Astrocyte (in vitro differentiated cells and primary cell): ENCODE data around the gene C1QTNF5. TPM values are rescaled to one million over a fixed set of nuclear protein-coding genes. Genes with fewer than 3 reads are reported as not detected.
A peak's percentile ranks its signal among the peaks of the same experiment; 100 is the strongest.

Experiments
- DNase-seq: peaks from one replicate; pipeline ENCODE4 v3.0.0-alpha.2; 2010; ENCODE audit warnings: low read depth
- FAIRE-seq: peaks from 2 replicates; lab custom pipeline; 2011; peaks lifted over from hg19 to GRCh38; lab: Jason Lieb, UNC
- H2AFZ ChIP-seq: 2 replicates; pipeline ENCODE4 v1.6.0; 2012; ENCODE audit warnings: low read depth, low read length, inconsistent platforms
- H3K27ac ChIP-seq: 2 replicates; pipeline ENCODE4 v1.5.1; 2011; ENCODE audit warnings: low read depth, low read length, inconsistent platforms
- H3K27me3 ChIP-seq: 2 replicates; pipeline ENCODE4 v1.6.0; 2011; ENCODE audit warnings: low read length, inconsistent platforms; ENCODE audit not compliant: insufficient read depth
- H3K36me3 ChIP-seq: 2 replicates; pipeline ENCODE4 v1.5.1; 2011; ENCODE audit warnings: low read length, inconsistent platforms; ENCODE audit not compliant: insufficient read depth
- H3K4me1 ChIP-seq: 2 replicates; pipeline ENCODE4 v1.5.1; 2011; ENCODE audit warnings: low read length, inconsistent platforms; ENCODE audit not compliant: insufficient read depth
- H3K4me2 ChIP-seq: 2 replicates; pipeline ENCODE4 v1.6.0; 2012; ENCODE audit warnings: low read length, inconsistent platforms
- H3K4me3 ChIP-seq: 2 replicates; pipeline ENCODE4 v1.5.1; 2011; ENCODE audit warnings: low read depth, mild to moderate bottlenecking, low read length, inconsistent platforms; ENCODE audit not compliant: insufficient read depth
- H3K79me2 ChIP-seq: 2 replicates; pipeline ENCODE4 v1.6.0; 2012; ENCODE audit warnings: mild to moderate bottlenecking, low read length, inconsistent platforms; ENCODE audit not compliant: insufficient read depth
- H3K9ac ChIP-seq: 2 replicates; pipeline ENCODE4 v1.6.0; 2012; ENCODE audit warnings: mild to moderate bottlenecking, low read length, inconsistent platforms
- H3K9me3 ChIP-seq: 2 replicates; pipeline ENCODE4 v1.5.1; 2012; ENCODE audit warnings: low read depth, mild to moderate bottlenecking, low read length, inconsistent platforms; ENCODE audit not compliant: insufficient read depth
- H4K20me1 ChIP-seq: 2 replicates; pipeline ENCODE4 v1.6.0; 2012; ENCODE audit warnings: low read length, inconsistent platforms; ENCODE audit not compliant: insufficient read depth
- H3K27ac Mint-ChIP-seq: one replicate; pipeline ENCODE4 v1.8.0; 2021; ENCODE audit warnings: mild to moderate bottlenecking, mixed read lengths; ENCODE audit not compliant: unreplicated experiment
- H3K27me3 Mint-ChIP-seq: one replicate; pipeline ENCODE4 v1.8.0; 2021; ENCODE audit warnings: low read depth, mixed read lengths; ENCODE audit not compliant: unreplicated experiment
- H3K36me3 Mint-ChIP-seq: one replicate; pipeline ENCODE4 v1.8.0; 2021; ENCODE audit warnings: low read depth, mixed read lengths; ENCODE audit not compliant: unreplicated experiment
- H3K4me1 Mint-ChIP-seq: one replicate; pipeline ENCODE4 v1.8.0; 2021; ENCODE audit warnings: low read depth, mixed read lengths; ENCODE audit not compliant: unreplicated experiment
- H3K4me3 Mint-ChIP-seq: one replicate; pipeline ENCODE4 v1.8.0; 2021; ENCODE audit warnings: mild to moderate bottlenecking, moderate library complexity, mixed read lengths; ENCODE audit not compliant: unreplicated experiment
- H3K9me3 Mint-ChIP-seq: one replicate; pipeline ENCODE4 v1.8.0; 2021; ENCODE audit warnings: mild to moderate bottlenecking, mixed read lengths; ENCODE audit not compliant: unreplicated experiment
- EZH2 ChIP-seq: IDR thresholded peaks from 2 replicates; pipeline ENCODE4 v1.6.1; 2012; ENCODE audit warnings: mild to moderate bottlenecking, low read length, inconsistent platforms; ENCODE audit not compliant: insufficient read depth
- total RNA-seq: library from RNA; stranded (reverse); gene quantifications from 2 replicates; pipeline ENCODE4 v1.2.1, GENCODE V29; 2021
- TF ChIP-seq, protein P1 (sequence below): IDR thresholded peaks from 2 replicates; pipeline ENCODE4 v1.5.1; 2011; ENCODE audit warnings: low read depth, mild to moderate bottlenecking, inconsistent platforms, low read length, moderate library complexity; ENCODE audit not compliant: insufficient read depth

The C1QTNF5 gene
- total RNA-seq, 1 donor from 2014 or later = 6.3 TPM

DNA sequence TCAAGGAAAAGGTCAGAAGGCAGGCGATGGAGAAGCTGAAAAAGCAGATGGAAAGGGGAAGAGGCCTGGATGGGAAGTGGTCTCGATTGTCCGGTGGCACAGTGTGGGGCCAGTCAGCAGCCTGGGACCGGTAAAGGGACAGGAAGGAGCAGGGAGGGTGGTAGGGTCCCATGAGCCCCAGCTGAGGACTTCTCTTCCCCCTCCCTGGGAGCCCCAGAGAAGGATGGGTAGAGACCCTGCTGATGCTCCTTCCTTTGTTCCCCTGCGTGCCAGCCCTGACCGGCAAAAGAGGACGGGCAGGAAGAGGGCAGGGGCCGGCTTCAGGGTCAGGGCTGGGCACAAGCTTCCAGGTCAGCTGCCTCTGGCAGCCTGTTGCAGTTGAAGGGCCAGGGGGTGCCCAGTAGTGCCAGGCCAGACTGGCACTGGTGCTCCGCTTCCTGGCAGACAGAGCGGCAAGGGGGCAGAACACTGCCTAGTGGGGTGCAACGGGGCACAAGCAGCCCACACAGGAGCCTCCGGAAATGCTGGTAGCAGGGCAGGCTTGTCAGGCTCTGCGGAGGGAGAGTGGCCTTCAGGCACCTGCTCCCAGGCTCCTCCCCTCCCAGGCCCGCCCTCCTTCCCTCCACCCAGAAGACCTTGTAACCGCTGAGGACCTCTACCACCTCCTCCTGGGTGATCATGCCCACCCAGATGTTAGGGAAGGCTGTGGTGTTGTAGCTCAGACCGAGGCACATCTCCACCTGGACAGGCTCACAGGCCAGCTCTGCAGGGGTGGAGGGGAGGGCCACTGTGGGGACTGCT, 739 bp upstream of the C1QTNF5 start:
- peak overlapping the region; percentile 86 for H3K4me2 ChIP-seq
- H3K4me3 Mint-ChIP-seq = peak overlapping the region; percentile 74
- peaks cover 2% of the 10 kb centered on the region for H3K9me3 Mint-ChIP-seq
- peaks cover 13% of the 10 kb centered on the region for H3K79me2 ChIP-seq
- peaks cover 9% of the 10 kb centered on the region for H4K20me1 ChIP-seq
- no peak overlapping the region for H2AFZ ChIP-seq
- FAIRE-seq (no peak), DNase-seq (no peak)
- no peak overlapping the region for H3K27ac ChIP-seq
- peak overlapping the region; percentile 12 for H3K27ac Mint-ChIP-seq
- peaks cover 15% of the 10 kb centered on the region for H3K4me1 Mint-ChIP-seq
- no peaks in the 10 kb centered on the region for H3K36me3 ChIP-seq
- peak overlapping the region; percentile 75 for H3K9ac ChIP-seq
- H3K4me3 ChIP-seq = no peak overlapping the region
- peaks cover 2% of the 10 kb centered on the region for H3K36me3 Mint-ChIP-seq
- peaks cover 41% of the 10 kb centered on the region for H3K27me3 Mint-ChIP-seq
- no peak for TF ChIP-seq EZH2
- TF ChIP-seq, protein P1, sequence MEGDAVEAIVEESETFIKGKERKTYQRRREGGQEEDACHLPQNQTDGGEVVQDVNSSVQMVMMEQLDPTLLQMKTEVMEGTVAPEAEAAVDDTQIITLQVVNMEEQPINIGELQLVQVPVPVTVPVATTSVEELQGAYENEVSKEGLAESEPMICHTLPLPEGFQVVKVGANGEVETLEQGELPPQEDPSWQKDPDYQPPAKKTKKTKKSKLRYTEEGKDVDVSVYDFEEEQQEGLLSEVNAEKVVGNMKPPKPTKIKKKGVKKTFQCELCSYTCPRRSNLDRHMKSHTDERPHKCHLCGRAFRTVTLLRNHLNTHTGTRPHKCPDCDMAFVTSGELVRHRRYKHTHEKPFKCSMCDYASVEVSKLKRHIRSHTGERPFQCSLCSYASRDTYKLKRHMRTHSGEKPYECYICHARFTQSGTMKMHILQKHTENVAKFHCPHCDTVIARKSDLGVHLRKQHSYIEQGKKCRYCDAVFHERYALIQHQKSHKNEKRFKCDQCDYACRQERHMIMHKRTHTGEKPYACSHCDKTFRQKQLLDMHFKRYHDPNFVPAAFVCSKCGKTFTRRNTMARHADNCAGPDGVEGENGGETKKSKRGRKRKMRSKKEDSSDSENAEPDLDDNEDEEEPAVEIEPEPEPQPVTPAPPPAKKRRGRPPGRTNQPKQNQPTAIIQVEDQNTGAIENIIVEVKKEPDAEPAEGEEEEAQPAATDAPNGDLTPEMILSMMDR = no peak
- H3K4me1 ChIP-seq = peaks cover 35% of the 10 kb centered on the region
- H3K9me3 ChIP-seq = no peaks in the 10 kb centered on the region
- peaks cover 6% of the 10 kb centered on the region for H3K27me3 ChIP-seq

DNA sequence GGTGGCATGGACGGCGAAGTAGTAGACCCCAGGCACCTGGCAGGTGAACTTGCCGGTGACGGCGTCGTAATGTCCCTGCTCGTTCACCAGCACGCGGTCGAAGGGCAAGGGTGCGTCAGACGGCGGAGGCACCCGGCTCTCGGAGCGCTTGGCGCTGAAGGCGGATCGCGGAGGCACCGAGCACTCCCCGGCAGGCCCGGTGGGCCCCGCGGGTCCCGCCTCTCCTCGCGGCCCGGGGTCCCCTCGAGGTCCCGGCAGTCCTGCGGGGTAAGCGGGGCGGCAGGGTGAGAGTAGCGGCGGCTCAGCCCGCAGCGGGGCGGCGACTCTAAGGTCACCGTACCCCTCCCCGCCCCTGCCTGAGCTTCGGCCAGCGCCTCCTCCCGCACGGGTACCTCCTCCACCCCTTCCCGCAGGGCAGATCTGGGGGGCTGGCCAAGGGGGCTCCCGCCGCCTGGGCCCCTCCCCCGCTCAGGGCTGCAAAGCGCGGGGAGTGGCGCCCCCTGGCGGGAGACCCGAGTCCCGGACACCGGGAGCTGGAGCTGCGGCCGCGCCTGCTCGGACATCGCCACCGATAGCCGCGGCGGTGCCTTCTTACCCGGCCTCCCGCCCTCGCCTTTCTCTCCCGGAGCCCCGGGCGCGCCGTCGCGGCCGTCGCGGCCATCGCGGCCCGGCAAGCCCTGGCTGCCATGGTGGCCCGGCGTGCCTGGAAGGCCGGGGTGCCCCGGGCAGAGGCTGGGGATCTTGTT, 921 bp downstream of the C1QTNF5 start:
- peaks cover 6% of the 10 kb centered on the region for H3K36me3 Mint-ChIP-seq
- Histone ChIP-seq H3K9me3 (no peaks in the 10 kb centered on the region), H3K36me3 (no peaks in the 10 kb centered on the region), H3K27me3 (peaks cover 6% of the 10 kb centered on the region), H3K9ac (peak overlapping the region; percentile 75), H4K20me1 (peaks cover 9% of the 10 kb centered on the region), H3K79me2 (peaks cover 30% of the 10 kb centered on the region), H3K4me3 (peak overlapping the region; percentile 54), H3K4me1 (peaks cover 43% of the 10 kb centered on the region), H2AFZ (peak overlapping the region; percentile 72), H3K4me2 (peak overlapping the region; percentile 86), H3K27ac (no peak overlapping the region)
- H3K9me3 Mint-ChIP-seq = peaks cover 2% of the 10 kb centered on the region
- H3K4me1 Mint-ChIP-seq = peaks cover 15% of the 10 kb centered on the region
- FAIRE-seq (no peak), DNase-seq (no peak)
- H3K27me3 Mint-ChIP-seq = peaks cover 31% of the 10 kb centered on the region
- TF ChIP-seq EZH2 = no peak
- TF ChIP-seq, protein P1 = peak; percentile 36
- no peak overlapping the region for H3K27ac Mint-ChIP-seq
- H3K4me3 Mint-ChIP-seq = peak overlapping the region; percentile 78
